KOPT-K1 (cell line): ENCODE data around the gene GYPB.
A peak's percentile ranks its signal among the peaks of the same experiment; 100 is the strongest.
"Not testable (repeated sequence)": the region's sequence is repeated elsewhere in the genome, so short reads cannot be mapped to it uniquely, and the experiment has no call there.

ENCODE experiments used
- H3K27ac ChIP-seq: fragments of 200-600 bp; sonication (generic); 2 replicates; pipeline ENCODE4 v1.5.1; 2016; ENCODE audit warnings: antibody characterized with exemption, mild to moderate bottlenecking, low read depth, low read length; ENCODE audit not compliant: poor library complexity, severe bottlenecking
- H3K36me3 ChIP-seq: fragments of 200-600 bp; sonication (generic); 2 replicates; pipeline ENCODE4 v1.5.1; 2017; ENCODE audit warnings: antibody characterized with exemption, mild to moderate bottlenecking, low read length, moderate library complexity; ENCODE audit not compliant: insufficient read depth
- H3K9me3 ChIP-seq: fragments of 200-600 bp; sonication (generic); 2 replicates; pipeline ENCODE4 v1.5.1; 2017; ENCODE audit warnings: antibody characterized with exemption, low read length, mild to moderate bottlenecking; ENCODE audit not compliant: insufficient read depth, poor library complexity, severe bottlenecking

The GYPB gene

DNA sequence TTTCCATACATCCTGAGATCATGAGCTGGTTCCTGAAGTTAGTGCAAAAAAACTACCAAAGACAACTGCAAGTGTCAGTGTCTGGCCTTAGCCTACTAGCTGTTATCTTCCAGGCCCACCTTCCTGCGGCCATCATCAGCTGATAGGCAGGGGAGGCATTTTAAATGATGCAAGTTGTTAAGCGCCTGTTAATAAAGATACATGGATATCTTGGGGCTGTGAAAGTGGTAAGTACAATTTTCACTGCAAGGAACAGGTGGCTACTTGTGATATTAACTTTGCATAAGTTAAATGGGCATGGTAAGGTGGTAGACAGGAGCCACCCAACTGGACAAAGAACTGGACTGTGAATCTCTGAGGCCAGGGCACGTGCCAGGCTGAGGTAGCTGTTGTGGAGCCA, at the start of gene GYPB:
GYPB (minus strand) TSS at position 104 of the 400 bp plus-strand sequence; CDS start at position 11, 93 bp downstream.
- H3K36me3 ChIP-seq, H3K27ac ChIP-seq, H3K9me3 ChIP-seq: not testable (repeated sequence)

DNA sequence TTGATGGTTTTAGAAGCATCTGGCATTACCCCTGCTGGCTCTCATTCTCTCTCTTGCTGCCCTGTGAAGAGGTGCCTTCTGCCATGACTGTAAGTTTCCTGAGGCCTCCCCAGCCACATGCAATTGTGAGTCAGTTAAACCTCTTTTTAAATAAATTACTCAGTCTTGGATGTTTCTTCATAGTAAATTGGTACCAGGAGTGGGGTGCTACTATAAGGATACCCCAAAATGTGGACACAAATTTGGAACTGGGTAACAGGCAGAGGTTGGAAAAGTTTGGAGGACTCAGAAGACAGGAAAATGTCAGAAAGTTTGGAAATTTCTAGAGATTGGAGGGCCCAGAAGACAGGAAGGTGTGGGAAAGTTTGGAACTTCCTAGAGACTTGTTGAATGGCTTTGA, 42.4 kb upstream of the GYPB start:
- not testable (repeated sequence) for H3K36me3 ChIP-seq, H3K9me3 ChIP-seq, H3K27ac ChIP-seq

DNA sequence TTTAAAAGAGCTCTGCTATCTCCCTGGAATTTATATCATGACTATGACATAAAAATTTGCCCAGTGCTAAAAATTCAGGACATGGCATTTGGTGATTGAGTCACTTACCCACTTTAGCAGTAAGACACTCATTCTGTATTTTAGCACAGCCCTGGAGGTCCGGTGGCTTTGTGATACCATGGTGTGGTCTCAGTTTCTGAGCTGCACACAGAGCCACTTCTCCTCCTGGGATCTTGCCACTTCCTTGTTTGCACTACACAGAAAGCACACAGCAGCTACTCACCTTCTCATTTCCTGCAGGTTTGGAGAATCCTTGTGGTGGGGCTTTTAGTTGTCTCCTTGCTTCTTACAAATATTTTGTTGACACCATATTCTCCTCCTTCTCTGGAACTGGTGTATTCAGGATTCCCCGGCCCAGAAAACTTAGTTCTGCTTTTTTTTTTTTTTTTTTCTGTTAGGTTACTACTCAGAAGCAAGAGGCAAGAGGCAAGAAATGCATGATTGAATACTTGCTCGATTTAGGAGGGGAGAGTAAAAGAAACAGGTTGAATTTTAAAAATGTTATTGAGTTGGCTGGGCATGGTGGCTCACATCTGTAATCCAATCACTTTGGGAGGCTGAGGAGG, 41.2 kb upstream of the GYPB start:
- not testable (repeated sequence) for H3K27ac ChIP-seq, H3K9me3 ChIP-seq, H3K36me3 ChIP-seq

DNA sequence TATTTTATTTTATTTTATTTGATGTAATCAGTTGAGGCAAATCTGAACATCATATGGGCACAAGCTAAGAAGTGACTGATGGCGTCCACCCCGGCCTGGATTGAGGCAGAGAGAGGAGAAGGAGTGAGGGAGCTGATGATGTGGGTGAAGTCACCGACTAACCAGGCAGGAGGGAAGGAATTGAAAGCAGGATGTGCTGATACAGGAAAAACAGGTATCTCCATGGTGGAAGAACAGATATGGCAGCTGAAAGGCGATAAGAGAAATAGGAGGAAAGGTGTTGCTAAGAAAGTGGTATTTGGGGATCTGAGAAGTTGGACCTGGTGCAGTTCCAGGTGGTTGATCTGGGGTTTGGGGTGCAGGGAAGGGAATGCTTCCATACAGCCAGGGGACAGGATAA, 37.6 kb upstream of the GYPB start:
- Histone ChIP-seq H3K9me3 (peaks cover 3% of the 10 kb centered on the region), H3K27ac (no peak overlapping the region), H3K36me3 (no peaks in the 10 kb centered on the region)

DNA sequence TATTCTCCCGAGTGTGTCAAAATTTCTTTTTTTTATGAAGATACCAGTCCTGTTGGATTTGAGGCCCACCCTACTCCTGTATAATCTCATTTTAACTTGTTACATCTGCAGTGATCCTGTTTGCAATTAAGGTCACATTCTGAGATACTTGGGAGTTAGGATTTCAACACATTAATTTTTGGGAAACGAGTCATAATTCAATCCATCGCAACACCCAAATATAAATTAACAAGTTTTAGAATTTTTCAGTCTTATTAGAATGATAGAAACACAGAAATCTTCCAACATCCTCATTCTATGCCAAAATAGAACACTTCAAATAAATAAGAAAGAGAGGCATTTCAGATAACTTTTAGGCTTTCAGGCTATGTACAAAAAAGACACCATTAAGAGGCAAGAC, 36.2 kb upstream of the GYPB start:
- not testable (repeated sequence) for H3K9me3 ChIP-seq, H3K36me3 ChIP-seq, H3K27ac ChIP-seq

DNA sequence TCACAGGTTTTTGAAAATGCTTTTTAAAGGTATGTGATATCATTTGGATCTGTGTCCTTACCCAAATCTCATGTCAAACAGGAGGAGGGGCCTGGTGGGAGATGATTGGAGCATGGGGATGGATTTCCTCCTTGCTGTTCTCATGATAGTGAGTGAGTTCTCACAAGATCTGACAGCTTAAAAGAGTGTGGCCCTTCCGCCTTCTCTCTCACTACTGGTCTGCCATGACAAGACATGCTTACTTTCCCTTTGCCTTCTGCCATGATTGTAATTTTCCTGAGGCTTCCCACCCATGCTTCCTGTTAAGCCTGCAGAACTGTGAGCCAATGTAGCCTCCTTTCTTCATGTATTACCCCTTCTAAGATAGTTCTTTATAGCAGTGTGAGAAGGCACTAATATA, 32.3 kb upstream of the GYPB start:
- not testable (repeated sequence) for H3K36me3 ChIP-seq, H3K27ac ChIP-seq, H3K9me3 ChIP-seq

DNA sequence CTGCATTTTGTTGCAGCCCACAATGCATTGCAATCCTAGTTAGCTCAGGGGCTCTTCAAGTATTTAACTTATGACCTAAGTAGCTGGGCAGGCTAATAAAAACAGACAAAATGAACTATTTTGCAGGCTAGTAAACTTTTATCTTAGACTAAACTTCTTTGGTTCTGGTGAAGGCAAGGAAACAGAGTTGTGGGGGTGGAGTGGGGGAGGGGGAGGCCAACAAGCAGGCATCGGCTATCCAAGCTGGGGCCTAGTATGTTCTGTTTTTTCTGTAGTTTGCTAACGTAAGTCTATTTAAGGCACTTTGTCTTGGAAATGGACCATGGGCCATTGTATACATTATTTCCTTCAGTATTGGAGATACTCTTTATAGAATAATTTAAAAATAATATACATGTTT, 31.5 kb upstream of the GYPB start:
- H3K9me3 ChIP-seq, H3K36me3 ChIP-seq, H3K27ac ChIP-seq: not testable (repeated sequence)

DNA sequence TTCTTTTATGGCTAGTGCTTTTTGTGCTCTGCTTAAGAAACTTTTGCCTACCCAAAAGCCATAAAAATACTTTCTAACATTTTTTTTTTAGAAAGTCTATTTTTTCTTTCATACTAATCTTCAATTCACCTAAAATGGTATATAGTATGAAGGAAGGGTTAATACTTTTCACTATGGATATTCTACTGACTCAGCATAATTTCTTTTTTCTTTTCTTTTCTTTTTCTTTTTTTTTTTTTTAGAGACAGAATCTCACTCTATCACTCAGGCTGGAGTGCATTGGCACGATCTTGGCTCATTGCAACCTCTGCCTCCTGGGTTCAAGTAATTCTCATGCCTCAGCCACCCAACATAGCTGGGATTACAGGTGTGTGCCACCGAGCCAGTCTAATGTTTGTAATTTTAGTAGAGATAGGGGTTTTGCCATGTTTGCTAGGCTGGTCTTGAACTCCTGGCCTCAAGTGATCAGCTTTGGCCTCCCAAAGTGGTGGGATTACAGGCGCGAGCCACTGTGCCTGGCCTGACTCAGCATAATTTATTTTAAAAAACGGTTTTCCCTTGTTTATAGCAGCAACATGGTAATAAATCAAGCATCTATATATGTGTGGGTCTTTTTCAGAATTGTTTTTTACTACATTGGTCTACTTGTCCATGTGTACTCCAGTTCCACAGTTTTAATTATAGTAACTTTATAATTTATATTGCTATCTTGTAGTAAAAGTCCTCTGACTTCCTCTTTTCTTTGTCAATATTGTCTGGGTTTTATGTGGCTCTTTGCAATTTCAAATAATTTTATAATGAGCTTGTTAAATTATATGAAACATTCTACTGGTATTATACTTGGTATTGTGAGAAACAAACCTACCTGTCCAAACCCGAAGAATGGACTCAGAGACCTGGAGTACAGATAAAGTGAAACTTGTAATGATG, 30.6 kb upstream of the GYPB start:
- not testable (repeated sequence) for H3K36me3 ChIP-seq, H3K9me3 ChIP-seq, H3K27ac ChIP-seq

DNA sequence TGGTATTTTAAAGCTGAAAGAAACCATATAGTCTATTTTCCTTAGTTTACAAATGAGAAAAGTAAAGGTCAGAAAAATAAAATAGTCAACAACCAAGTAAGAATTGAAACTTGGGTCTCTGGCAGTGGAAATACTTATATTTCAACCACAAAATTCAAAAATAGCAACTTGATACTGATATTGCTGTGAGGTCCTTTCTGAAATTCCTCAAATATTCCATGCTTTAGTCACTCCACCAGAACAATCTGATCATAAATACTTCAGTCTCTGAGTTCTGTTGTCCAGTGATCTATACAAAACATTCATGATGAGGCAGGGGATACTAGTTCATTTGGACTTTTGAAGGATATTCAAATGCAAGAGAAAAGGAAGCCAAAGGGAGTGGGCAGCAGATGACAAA, 25.8 kb upstream of the GYPB start:
- not testable (repeated sequence) for H3K9me3 ChIP-seq, H3K36me3 ChIP-seq, H3K27ac ChIP-seq

DNA sequence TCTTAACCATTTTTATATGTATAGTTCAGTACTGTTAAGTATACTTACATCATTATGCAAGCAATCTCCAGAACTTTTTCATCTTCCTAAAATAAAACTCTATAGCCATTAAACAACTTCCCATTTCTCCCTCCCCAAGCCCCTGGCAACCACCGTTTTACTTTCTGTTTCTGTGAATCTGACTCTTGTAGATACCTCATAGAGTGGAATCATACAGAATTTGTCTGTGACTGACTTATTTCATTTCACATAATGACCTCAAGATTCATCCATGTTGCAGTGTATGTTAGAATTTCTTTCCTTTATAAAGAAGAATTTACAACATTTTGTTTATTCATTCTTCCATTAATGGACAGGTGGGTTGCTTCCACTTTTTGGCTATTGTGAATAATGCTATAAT, 13.4 kb upstream of the GYPB start:
- H3K9me3 ChIP-seq, H3K27ac ChIP-seq, H3K36me3 ChIP-seq: not testable (repeated sequence)

DNA sequence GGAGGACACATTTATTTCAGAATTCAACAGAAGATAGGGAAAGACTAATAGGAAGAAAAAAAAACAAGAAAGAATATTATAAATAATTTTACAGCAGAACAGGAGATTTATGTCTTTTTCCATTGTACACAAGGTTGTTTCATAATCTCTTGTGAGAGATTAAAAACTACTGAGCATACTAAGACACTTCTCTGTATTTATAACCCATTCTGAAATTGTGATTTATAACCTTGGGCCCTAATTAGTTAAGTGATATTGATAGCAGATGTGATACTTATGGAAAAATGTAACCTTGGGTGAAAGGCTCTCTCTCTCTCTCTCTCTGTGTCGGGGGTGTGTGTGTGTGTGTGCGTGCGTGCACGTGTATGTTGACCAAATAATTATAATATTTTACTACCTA, 12.7 kb upstream of the GYPB start:
- not testable (repeated sequence) for H3K36me3 ChIP-seq, H3K9me3 ChIP-seq, H3K27ac ChIP-seq

DNA sequence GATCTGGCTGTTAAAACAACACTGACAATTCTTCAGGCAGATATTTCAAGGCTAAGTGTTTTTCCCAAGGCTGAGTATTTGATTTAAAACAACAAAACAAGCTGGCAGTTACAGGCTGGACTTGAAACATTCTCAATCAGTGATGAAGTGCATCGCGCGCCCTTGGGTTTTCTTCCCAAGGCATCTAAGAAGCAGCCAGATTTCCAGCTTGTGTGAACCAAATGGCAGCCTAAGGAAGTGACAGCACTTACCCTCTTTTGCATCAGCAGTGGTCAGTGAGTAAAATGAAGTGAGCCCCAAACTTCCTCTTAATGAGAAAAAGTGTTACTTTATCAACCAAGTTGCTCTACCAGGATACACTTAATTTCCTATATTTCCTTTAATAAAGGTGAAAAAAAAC, 12.2 kb upstream of the GYPB start:
- not testable (repeated sequence) for H3K36me3 ChIP-seq, H3K9me3 ChIP-seq
- peak overlapping the region; percentile 17 for H3K27ac ChIP-seq

DNA sequence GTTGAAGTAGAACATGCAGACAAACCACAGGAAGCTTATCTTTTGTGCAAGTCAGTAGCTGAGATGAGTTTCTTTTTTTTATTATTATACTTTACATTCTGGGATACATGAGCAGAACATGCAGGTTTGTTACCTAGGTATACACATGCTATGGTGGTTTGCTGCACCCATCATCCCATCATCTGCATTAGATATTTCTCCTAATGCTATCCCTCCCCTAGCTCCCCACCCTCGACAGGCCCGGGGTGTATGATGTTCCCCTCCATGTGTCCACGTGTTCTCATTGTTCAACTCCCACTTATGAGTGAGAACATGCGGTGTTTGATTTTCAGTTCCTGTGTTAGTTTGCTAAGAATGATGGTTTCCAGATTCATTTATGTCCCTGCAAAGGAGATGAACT, 11.5 kb upstream of the GYPB start:
- H3K36me3 ChIP-seq, H3K9me3 ChIP-seq: not testable (repeated sequence)
- peak overlapping the region; percentile 17 for H3K27ac ChIP-seq

DNA sequence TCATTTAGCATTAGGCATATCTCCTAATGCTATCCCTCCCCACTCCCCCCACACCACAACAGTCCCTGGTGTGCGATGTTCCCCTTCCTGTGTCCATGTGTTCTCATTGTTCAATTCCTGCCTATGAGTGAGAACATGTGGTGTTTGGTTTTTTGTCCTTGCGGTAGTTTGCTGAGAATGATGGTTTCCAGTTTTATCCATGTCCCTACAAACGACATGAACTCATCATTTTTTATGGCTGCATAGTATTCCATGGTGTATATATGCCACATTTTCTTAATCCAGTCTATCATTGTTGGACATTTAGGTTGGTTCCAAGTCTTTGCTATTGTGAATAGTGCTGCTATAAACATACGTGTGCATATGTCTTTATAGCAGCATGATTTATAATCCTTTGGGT, 7.5 kb upstream of the GYPB start:
- H3K27ac ChIP-seq, H3K9me3 ChIP-seq, H3K36me3 ChIP-seq: not testable (repeated sequence)

DNA sequence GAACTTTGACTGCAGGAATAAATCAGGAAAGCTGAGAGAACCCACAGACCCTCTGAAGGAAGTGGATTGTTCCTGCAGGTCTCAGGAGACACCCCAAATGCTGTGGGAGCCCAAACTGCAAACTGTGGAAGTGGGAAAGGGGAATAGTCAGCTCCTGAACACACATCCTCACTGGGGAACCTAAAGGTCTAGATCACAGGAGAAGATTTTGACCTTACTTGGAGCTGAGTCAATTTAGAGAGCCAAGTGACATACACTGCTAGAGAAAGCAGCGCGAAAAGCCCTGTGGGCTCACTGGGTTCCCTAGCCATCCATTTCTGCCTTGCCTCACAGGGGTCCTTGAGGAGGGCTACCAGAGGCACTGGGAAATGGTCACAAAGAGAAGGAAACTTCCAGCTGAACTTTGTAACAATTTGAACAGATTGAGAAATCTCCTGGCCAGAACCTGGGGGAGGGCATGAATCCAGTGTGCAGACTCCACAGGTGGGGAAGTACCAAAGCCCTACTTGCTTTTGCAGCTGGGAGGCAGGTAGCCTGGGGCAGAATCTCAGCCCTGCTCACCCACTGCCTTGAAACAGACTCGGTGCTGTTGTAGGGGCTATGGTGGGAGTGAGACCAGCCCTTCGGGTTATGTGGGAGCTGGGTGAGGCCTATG, 5.3 kb upstream of the GYPB start:
- H3K36me3 ChIP-seq, H3K9me3 ChIP-seq, H3K27ac ChIP-seq: not testable (repeated sequence)
